Measurements from ENCODE around the gene XIRP1. TPM values are rescaled to one million over a fixed set of nuclear protein-coding genes. Genes with fewer than 3 reads are reported as not detected.

XIRP1 gene
- total RNA-seq, 1 donor: under 0.01 TPM

GRCh38 chr3:39211332-39212130 is 19.1 kb upstream of the XIRP1 start:
- no peak for DNase-seq (ENCODE audit: low read depth in 2 of 3, low spot score in 2 of 3)

GRCh38 chr3:39210078-39210477 is 17.7 kb upstream of the XIRP1 start:
- DNase-seq (ENCODE audit: low read depth in 2 of 3, low spot score in 2 of 3): no peak

GRCh38 chr3:39209329-39209970 is 17.1 kb upstream of the XIRP1 start:
- no peak for DNase-seq (ENCODE audit: low read depth in 2 of 3, low spot score in 2 of 3)

- peak in 2 of 3 donors; percentile 48 to 58 for DNase-seq (ENCODE audit: low read depth in 2 of 3, low spot score in 2 of 3)
These were observed 16.2 kb upstream of the XIRP1 start for GRCh38 chr3:39208463-39209055.

- DNase-seq (ENCODE audit: low read depth in 2 of 3, low spot score in 2 of 3): no peak
These were observed 15.2 kb upstream of the XIRP1 start for GRCh38 chr3:39207361-39208186.

GRCh38 chr3:39205919-39206516 is 13.6 kb upstream of the XIRP1 start:
- no peak for DNase-seq (ENCODE audit: low read depth in 2 of 3, low spot score in 2 of 3)

- DNase-seq (ENCODE audit: low read depth in 2 of 3, low spot score in 2 of 3): no peak
These were observed 12.7 kb upstream of the XIRP1 start for GRCh38 chr3:39205131-39205530.

- DNase-seq (ENCODE audit: low read depth in 2 of 3, low spot score in 2 of 3): no peak
These were observed 11.5 kb upstream of the XIRP1 start for GRCh38 chr3:39203860-39204259.

GRCh38 chr3:39203402-39203801 is 11.0 kb upstream of the XIRP1 start:
- DNase-seq (ENCODE audit: low read depth in 2 of 3, low spot score in 2 of 3): no peak

GRCh38 chr3:39202094-39202493 is 9.7 kb upstream of the XIRP1 start:
- peak in 1 of 3 donors; percentile 34 for DNase-seq (ENCODE audit: low read depth in 2 of 3, low spot score in 2 of 3)

GRCh38 chr3:39196671-39197356 is 4.4 kb upstream of the XIRP1 start:
- DNase-seq (ENCODE audit: low read depth in 2 of 3, low spot score in 2 of 3): no peak

GRCh38 chr3:39196034-39196433 is 3.6 kb upstream of the XIRP1 start:
- no peak for DNase-seq (ENCODE audit: low read depth in 2 of 3, low spot score in 2 of 3)

- no peak for DNase-seq (ENCODE audit: low read depth in 2 of 3, low spot score in 2 of 3)
These were observed 996 bp upstream of the XIRP1 start for GRCh38 chr3:39193391-39193790.

GRCh38 chr3:39191773-39192172 is 622 bp downstream of the XIRP1 start:
- no peak for DNase-seq (ENCODE audit: low read depth in 2 of 3, low spot score in 2 of 3)

- DNase-seq (ENCODE audit: low read depth in 2 of 3, low spot score in 2 of 3): no peak
These were observed 1.3 kb downstream of the XIRP1 start for GRCh38 chr3:39191111-39191510.

GRCh38 chr3:39190281-39191025 is 1.9 kb downstream of the XIRP1 start:
- no peak for DNase-seq (ENCODE audit: low read depth in 2 of 3, low spot score in 2 of 3)

- DNase-seq (ENCODE audit: low read depth in 2 of 3, low spot score in 2 of 3): peak in 2 of 3 donors; percentile 62 to 79
These were observed 2.5 kb downstream of the XIRP1 start for GRCh38 chr3:39189959-39190269.

- DNase-seq (ENCODE audit: low read depth in 2 of 3, low spot score in 2 of 3): no peak
These were observed 3.0 kb downstream of the XIRP1 start for GRCh38 chr3:39189150-39189958.

Measured in hematopoietic multipotent progenitor cell (in vitro differentiated cells).